Ramos (cell line): ENCODE results near the gene PLPPR3.

Experiments
- in situ Hi-C: fragments of 300-500 bp; cut with MboI; formaldehyde crosslinking; loops from one replicate; pipeline ENCODE4 v1.14.3; 2022; ENCODE audit warnings: low sequenced_read_pairs; ENCODE audit not compliant: unreplicated experiment

The PLPPR3 gene

DNA sequence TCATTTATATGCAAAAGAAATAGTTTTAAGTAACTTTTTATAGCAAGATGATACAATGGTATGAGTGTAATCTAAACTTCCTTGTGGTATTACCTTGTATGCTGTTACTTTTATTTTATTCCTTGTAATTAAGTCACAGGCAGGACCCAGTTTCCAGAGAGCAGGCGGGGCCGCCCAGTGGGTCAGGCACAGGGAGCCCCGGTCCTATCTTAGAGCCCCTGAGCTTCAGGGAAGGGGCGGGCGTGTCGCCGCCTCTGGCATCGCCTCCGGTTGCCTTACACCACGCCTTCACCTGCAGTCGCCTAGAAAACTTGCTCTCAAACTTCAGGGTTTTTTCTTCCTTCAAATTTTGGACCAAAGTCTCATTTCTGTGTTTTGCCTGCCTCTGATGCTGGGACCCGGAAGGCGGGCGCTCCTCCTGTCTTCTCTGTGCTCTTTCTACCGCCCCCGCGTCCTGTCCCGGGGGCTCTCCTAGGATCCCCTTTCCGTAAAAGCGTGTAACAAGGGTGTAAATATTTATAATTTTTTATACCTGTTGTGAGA lies 10.2 kb downstream of the PLPPR3 start:
- in situ Hi-C loops: no loop called here

DNA sequence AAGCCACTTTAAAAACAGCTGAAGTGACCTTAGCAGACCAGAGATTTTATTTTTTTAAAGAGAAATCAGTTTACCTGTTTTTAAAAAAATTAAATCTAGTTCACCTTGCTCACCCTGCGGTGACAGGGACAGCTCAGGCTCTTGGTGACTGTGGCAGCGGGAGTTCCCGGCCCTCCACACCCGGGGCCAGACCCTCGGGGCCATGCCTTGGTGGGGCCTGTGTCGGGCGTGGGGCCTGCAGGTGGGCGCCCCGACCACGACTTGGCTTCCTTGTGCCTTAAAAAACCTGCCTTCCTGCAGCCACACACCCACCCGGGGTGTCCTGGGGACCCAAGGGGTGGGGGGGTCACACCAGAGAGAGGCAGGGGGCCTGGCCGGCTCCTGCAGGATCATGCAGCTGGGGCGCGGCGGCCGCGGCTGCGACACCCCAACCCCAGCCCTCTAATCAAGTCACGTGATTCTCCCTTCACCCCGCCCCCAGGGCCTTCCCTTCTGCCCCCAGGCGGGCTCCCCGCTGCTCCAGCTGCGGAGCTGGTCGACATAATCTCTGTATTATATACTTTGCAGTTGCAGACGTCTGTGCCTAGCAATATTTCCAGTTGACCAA lies 10.8 kb downstream of the PLPPR3 start:
- in situ Hi-C loops: no loop called here

DNA sequence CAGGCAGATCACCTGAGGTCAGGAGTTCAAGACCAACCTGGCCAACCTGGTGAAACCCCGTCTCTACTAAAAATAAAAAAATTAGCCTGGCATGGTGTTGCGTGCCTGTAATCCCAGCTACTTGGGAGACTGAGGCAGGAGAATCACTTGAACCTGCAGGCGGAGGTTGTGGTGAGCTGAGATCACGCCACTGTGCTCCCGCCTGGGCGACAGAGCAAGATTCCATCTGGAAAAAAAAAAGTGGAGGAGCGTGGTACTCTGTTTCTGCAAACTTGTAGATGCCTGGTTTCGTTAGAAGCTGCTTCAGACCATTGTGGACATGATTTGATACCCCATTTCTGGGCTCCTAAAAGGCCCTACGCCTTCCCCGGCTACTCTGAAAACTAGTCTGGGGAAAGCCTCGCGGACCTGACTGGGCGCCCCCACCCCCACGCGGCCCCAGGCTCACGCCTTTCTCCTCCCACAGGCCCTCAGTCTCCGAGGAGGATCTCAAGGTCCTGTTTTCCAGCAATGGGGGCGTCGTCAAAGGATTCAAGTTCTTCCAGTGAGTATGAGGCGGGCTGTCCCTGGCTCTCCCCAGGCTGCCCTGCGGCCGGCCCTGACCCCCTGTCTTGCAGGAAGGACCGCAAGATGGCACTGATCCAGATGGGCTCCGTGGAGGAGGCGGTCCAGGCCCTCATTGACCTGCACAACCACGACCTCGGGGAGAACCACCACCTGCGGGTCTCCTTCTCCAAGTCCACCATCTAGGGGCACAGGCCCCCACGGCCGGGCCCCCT lies 11.5 kb downstream of the PLPPR3 start:
- in situ Hi-C loops: no loop called here

DNA sequence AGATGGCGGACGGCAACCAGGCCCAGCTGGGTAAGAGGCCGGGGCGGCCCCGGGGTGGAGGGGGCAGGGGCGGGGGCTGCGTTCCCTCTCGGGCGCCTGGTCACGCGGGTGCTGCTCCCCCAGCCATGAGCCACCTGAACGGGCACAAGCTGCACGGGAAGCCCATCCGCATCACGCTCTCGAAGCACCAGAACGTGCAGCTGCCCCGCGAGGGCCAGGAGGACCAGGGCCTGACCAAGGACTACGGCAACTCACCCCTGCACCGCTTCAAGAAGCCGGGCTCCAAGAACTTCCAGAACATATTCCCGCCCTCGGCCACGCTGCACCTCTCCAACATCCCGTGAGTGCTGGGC lies 13.4 kb downstream of the PLPPR3 start:
- in situ Hi-C loops: no loop called here

DNA sequence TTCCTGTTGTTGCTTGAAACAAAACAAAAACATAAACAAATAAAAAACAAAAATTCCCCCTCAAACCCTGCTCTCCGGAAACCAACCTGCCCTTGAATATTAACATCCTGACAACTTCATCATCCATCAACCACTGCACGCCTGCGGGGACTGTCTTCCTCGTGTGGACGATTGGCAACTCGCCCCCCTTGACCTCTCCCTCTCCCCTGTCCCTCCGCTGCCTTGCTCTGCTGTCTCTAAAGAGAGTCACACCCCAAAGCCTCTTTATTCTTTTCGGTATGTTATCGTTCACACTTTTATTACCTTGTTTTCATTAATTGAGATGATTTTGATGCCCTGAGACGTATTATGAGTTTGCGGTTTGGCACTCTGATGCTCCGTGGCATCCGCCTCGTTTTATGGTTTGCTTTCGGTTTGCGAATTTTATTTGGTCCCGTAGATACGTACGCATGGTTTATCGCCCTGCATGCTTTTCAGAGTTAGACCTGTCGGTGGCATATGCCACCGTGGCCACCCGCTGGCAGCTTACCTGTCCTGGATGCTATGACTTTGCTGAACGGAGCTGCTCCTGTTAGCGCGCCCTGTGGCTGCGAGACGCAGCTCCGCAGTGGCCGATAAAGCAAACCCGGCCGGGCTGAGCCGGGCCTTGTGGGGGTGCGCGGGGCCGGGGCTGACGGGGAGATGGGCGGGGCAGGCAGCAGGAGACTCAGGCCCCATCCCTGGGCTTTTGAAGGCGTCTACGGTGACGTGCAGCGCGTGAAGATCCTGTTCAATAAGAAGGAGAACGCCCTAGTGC lies 13.9 kb downstream of the PLPPR3 start:
- in situ Hi-C loops: no loop called here

DNA sequence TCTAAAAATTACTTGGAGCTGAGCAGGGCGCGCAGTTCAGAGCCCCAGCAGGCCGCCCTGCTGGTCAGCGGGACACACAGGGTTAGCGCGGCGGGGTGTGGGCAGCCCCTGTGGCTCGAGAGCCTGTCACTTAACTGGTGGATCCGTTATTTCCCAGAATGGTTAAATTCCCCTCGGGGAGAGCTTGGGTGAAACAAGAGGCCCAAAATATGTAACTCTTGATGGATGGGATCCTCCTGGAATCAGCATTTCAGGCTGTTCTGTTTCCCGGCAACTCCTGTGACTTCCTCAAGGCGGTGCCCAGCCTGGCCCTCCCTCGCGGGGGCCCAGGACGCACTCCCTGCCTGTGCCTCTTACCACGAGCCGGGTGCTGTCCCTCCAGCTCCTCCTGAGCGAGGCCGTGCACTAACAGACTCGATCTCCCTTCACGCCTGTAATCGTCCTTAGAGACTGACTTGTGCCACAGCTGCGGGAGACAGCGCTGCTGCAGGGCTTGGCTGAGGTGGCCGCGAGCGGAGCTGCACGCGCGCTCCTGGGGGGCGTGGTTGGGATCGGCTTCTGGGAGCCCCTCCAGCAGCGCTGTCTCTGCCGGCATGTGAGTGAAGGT lies 14.8 kb downstream of the PLPPR3 start:
- in situ Hi-C loops: no loop called here

DNA sequence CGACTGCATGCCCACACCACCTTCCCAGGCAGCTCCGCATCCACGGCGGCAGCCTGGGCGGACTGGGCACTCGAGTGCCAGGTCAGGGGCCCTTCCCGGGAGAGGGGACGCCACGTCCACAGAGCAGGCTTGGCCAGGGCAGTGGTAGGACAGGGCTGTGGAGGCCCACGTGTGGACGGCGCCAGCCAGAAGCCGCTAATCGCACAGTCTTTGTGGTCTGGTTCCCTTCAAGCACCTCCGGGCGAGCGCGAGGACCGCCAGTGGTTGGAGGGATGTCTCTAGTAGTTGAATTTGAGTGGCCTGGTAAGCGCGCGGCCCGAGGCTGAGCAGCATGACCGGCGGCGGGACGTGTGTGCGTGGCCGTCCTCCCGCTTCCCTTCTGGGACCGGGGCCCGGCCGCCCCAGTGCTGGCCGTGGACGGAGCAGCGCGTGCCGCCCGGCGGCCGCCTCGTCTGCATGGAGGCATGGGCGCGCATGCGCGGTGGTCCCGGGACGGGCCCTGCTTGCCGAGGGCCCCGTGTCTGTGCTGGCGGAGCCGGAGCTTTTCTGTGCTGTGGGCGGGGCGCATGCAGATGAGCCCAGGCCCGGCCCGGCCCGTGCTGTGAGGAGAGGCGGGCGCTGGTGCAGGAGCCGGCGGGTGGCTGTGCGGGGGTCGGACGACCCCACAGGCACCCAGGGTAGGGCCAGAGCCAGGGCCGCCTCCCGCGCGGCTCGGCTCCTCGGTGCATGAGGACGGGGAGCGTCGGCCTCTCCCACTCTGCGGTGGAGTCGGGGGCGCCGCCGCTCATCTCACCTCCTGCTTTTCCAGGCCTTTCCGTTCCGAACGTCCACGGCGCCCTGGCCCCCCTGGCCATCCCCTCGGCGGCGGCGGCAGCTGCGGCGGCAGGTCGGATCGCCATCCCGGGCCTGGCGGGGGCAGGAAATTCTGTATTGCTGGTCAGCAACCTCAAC lies 15.9 kb downstream of the PLPPR3 start:
- in situ Hi-C loops: no loop called here

DNA sequence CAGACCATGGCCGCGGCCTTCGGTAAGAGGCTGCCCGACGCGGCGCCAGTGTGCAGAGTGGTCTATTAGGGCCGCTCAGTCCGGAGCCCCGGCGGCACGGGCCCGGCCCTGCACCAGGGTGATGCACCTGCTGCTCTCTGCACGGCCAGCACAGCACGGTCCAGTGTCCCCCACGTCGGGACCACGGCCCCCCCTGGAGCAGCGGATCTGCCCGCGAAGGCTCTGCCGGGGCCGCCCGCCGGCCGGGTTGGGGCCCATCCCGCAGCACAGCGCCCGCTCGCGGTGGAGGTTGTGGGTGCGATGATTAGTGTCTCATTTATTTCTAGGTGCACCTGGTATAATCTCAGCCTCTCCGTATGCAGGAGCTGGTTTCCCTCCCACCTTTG lies 16.6 kb downstream of the PLPPR3 start:
- in situ Hi-C loops: no loop called here

DNA sequence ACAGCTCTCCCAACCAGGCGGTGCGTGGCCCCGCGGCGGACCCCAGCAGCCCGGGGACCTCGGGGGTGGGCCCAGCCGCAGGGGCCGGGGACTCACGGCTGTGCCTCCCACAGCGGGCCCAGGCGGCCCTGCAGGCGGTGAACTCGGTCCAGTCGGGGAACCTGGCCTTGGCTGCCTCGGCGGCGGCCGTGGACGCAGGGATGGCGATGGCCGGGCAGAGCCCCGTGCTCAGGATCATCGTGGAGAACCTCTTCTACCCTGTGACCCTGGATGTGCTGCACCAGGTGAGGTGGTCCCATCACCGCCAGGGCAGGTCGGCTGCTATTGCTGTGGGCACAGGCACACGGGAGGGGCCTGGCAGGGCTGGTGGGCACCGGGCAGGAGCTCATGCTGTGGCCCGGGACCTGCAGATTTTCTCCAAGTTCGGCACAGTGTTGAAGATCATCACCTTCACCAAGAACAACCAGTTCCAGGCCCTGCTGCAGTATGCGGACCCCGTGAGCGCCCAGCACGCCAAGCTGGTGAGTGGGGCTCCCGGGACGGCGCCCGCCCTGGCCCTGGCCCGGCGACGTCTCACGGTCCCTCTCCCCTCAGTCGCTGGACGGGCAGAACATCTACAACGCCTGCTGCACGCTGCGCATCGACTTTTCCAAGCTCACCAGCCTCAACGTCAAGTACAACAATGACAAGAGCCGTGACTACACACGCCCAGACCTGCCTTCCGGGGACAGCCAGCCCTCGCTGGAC lies 17.2 kb downstream of the PLPPR3 start:
- in situ Hi-C loops: no loop called here

DNA sequence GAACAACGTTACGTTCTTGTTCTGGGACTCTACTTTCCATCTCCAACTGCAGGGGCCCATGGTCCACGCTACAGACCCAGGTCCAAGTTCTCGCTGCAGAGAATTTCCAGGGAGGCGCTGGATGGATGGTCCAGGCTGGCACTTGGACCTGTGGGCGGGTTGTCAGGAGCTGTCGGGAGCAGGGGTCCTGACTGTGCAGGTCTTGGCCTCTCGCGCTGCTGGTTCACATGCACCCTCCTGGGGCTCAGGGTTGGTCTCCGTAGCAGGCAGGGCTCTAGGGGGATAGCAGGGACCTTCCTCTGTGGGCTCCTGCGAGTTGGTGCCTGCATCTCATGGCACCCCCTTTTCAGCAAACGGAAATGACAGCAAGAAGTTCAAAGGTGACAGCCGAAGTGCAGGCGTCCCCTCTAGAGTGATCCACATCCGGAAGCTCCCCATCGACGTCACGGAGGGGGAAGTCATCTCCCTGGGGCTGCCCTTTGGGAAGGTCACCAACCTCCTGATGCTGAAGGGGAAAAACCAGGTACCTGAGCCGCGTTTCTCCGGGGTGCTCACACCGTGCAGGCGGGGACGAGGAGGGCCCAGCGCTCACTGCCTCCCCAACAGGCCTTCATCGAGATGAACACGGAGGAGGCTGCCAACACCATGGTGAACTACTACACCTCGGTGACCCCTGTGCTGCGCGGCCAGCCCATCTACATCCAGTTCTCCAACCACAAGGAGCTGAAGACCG lies 17.9 kb downstream of the PLPPR3 start:
- in situ Hi-C loops: no loop called here

DNA sequence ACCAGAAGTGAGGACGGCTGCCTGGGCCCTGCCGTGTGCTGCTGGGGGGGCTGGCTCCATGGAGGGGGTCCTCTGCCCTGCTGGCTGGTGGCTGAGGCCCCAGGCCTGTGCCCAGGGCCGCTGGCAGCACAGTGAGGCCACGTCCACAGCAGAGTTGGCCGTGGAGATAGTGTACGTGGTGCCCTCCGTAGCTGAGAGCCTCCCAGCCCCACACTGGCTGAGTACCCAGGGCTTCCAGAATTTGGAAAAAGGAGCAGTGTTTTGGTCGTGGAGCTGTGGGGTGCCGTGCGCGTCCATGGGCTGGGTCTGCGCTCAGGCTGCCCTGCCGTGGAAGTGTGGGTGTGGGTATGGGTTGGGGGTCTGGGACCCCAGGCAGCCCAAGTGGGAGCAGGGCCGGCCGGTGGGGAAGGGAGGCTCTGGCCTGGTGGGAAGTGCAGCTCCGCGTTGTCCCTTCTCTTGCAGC lies 18.6 kb downstream of the PLPPR3 start:
- in situ Hi-C loops: no loop called here

DNA sequence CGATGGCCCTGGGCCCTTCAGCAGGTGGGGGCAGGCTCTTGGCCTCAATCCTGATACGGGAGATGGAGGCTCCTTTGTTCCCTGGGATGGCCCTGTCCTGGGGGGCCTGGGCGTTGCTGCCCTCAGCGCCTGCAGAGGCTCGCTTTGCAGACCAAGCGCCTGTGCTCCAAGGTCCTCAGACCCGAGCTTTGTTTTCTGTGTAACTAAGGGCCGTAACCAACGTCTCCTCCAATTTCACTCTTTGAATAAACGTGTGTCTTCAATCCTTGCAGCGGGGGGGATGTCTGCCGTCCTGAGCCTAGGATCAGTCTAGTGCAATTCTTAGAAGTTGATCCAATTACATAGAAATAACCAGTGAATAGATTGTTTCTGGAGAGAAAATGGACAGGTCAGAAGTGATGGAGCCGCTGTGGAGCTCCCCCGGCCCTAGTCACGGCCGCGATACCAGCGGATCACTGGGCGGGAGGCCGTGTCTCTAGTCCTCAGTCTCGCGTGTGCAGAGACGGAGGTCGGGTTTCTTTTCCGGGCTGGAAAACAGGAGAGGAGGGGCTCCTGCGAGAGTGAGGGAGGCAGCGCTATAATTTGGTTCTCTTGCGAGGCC lies 19.2 kb downstream of the PLPPR3 start:
- in situ Hi-C loops: no loop called here

DNA sequence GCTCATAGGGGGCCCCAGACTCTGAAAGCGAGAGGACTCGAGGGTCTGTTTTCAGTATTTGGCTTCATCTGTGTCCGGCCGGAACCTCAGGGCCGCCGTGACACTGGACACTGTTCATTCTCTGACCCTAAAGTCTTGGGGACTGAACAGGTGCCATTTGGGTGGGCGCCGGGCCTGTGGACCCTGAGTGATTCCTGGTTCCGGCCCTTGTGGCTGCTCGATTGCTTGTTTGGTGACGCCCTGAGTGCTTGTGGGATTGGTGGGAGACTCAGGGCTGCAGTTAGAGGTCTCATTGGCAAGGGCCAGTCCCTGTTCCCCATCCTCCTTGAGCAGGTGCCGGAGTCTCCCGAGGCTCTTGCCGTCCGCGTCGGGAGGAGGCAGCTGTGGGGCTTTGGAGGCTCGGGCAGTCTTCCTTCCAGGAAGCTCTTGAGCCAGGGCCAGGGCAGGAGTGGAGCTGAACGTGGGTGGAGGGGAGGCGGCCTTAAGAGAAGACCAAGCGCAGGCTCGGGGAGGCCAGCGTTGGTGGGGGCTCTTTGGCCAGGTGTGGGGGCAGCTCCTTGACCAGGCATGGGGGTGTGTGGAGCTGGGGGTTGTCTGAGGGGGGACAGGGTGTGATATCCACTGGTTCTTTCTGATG lies 19.8 kb downstream of the PLPPR3 start:
- in situ Hi-C loops: no loop called here

DNA sequence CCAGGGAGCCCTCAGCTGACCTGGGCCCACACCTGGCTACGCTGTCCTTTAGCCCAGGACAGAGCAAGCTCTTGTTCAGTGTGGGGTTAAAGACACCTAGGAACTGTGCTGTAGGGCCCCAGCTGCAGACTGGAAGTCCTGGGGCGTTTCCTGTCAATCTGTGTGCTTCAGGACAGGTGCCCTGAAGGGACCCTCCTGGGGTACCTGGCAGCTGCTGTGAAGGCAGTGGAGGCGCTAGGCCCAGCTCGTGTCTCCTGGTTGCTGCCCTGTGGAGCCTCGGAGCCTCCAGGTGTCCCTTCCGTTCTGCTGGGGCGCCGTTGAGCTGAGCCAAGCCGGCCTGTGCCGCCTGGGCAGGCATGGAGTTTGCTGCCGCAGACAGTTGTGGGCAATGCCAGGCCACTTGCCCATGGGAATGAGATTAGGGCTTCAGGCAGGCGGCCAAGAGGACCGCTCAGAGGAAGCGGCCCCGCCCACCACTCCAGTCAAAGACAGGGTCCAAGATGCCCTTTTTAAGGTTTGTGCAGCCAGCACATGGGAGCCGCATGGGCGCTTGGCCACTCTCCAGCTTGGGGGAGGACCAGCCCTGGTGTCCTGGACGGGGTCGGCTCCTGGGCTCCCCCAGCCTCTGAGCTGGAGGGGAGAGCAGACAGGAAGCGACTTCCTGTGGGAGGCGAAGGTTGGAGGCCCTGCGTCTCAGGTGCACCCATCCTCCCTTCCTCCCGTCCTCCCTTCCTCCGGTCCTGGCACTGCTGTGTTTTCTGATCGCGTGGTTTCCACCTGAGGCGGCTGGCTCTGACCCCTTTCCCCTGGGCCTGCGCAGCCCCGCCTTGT lies 20.5 kb downstream of the PLPPR3 start:
- in situ Hi-C loops: no loop called here

DNA sequence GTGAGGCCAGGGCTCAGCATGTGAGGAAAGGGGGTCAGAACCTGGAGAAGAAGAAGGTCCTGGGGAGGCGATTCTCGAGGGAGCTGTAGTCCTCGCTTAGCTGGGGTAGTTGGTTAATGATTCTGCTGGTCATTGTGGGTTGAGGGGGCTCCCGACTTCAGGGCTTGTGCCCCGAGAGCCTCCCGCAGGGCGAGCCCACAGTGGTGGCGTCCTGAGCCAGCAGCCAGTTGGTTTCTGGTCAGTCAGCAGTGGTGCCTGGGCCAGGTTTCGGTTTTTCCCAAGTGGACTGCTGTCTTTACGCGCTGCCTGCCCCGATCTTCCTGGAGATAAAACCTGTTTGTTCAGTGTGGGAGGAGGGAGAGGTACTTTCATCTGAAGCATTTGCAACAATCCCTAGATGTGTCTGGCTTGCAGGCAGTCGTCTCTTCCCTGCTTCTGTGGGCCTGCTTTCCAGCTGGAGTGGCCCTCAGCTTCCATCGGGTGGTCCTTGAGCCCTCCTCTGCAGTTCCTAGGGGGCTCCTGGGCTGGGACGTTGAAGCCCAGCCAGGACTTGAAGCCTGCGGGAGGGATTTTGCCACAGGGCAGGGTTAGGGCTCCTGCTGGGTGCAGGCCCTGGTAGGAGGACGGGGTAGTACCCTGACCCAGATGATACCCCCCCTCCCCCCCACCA lies 21.3 kb downstream of the PLPPR3 start:
- in situ Hi-C loops: no loop called here
